Measurements from ENCODE around the gene SIGLEC7.
A peak's percentile ranks its signal among the peaks of the same experiment; 100 is the strongest.

SIGLEC7 gene

DNA sequence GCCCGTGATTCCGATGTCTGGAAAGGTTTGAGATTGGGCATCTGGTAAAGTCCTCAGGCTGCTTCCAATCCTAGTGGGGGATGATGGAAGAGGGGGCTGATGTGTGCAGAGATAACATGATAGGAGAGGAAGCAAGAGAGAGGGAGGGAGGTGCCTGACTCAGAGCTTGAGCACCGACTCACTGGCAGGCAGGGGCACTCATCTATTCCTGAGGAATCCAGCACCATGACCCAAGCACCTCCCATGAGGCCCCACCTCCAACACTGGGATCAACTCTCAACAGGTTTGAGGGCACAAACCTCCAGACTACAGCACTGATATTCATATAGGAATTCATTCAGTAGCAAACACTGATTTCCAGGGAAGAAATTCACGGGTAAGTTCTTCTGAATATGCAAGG, 23.0 kb upstream of the SIGLEC7 start:
- no peak for DNase-seq (ENCODE audit: low read depth)

DNA sequence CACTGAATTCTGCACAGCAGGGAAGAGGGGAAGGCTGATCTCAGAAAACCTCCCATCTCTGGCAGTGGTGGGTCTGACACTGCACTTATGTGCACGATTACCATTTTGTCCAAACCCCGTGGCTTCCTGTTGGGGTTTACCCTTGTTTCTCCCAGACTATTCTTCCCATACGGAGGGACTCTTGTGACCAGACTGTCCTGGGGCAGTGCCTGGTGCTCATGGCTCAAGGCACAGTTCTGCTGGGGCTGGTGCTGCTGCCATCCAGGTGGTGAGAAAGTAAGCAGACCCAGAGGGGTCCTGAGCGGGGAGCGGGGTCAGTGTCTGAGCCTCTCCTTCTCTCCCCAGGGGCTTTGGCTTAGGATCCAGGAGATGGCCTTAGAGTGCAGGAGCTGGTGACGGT, 22.5 kb upstream of the SIGLEC7 start:
- DNase-seq (ENCODE audit: low read depth): no peak

DNA sequence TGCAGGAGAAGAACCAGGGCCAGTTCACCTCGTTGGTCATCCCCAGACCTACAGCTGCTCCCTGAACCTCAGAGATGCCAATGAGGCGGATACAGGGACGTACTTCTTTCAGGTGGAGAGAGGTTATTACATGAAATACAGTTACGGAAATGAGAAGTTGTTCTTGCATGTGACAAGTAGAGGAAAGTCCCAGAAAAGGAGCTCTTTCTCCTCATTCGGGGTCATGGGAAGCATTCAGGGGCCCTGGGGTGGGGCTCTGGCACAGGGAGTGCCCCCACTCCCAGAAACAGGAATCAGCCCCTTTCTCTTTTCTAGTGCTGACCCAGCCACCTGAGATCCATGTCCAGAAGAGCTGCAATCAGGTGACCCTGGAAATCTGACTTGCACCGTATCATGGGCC, 21.9 kb upstream of the SIGLEC7 start:
- no peak for DNase-seq (ENCODE audit: low read depth)

DNA sequence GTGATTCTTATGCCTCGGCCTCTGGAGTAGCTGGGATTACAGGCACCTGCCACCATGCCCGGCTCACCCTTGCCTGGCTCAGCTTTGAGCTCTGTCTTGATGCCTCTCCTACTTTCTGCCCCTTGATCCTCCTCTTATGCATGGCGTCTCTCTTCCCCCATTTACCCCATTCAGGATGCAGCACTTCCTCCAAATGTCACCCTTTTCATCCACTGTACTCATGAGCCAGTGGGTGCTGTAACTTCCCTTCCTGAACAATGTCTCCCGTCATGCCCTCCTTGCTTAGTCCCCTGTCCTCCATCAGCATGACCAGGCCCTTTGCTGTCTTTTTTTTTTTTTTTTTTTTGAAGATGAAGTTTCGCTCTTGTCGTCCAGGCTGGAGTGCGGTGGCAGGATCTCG, 20.8 kb upstream of the SIGLEC7 start:
- DNase-seq (ENCODE audit: low read depth): no peak

DNA sequence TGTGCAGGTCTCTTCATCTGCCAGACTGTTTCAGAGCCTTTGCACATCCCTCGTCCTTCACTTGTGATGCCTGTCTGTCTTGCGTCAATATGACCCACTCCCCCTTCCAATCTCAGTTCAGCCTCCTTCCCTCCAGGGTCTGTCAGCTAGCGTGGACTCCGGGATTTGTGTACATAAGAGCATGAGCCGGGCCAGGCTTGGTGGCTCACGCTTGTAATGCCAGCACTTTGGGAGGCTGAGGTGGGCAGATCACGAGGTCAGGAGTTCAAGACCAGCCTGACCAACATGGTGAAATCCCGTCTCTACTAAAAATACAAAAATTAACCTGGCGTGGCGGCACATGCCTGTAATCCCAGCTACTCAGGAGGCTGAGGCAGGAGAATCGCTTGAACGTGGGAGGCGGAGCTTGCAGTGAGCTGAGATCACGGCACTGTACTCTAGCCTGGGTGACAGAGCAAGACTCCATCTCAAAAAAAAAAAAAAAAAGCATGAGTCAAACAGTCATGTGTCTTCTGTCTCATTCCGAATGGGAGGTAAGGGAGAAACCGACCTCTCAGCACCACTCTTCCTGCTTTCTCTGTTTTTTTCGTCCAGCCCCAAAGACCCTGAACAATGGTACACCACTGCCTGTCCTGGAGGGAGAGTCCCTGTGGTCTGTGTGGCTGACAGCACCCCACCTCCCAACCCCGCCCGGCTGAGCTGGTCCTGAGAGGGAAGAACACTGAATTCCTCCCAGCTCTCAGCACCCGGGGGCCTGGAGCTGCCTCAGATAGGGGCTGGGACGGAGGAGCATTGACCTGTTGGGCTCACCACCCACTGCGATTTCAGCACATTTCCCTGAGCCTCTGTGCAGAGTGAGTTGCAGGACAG, 19.8 kb upstream of the SIGLEC7 start:
- DNase-seq (ENCODE audit: low read depth): no peak

DNA sequence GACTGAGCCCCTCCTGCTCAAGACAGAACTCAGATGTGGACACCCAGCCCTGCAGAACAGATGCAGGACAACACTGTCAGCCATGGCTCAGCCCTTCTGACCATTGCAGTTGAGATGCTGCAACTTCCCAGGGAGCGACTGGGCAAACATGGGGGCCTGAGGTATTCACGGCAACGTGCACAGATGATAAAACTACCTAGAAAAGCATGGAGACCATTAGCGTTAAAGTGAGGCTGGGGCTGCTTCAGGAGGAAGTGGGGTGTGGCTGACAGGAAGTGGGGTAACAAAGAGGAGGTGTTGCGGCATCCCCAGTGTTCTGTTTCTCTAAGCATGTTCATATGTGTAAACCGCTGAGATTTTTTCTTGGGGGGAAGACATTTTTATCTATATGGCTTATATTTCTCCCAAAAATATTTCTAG, 18.7 kb upstream of the SIGLEC7 start:
- peak; percentile 14 for DNase-seq (ENCODE audit: low read depth)

DNA sequence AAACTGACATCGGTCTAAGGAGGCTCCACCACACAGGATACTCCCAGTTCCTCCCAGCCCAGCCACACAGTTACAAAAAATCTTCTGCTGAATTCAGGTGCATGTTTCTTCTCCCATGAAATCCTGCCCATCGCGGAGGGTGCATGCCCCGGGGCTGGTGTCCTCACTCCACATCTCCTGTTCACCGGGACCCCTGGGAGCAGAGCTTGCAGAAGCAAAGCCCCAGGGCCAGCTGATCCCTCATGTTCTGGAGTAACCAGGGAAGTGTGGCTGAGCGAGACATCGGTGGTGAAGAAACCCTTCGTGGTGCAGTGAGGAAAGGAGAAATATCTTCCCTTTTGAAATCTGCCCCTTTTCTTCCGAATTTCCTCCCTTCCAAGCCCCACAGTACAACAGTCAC, 18.3 kb upstream of the SIGLEC7 start:
- no peak for DNase-seq (ENCODE audit: low read depth)

DNA sequence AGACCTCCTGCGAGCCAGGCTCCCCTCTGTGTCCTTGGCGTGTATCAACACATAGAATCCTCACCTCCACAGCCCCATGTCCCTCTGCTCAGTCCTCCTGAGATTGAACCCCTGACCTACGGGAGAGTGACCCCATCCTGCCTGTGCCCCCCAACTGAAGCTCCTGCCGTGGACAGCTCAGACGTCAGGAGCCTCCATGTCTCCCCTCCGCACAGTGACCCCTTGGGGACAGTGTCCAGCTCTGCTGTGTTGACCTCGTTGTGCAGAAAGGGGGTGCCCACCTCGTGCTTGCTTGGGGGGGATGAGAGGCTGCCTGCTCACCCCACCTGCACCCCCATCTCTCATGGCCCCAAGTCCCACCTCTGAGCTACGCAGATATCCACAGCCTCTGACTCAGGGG, 17.9 kb upstream of the SIGLEC7 start:
- DNase-seq (ENCODE audit: low read depth): no peak

DNA sequence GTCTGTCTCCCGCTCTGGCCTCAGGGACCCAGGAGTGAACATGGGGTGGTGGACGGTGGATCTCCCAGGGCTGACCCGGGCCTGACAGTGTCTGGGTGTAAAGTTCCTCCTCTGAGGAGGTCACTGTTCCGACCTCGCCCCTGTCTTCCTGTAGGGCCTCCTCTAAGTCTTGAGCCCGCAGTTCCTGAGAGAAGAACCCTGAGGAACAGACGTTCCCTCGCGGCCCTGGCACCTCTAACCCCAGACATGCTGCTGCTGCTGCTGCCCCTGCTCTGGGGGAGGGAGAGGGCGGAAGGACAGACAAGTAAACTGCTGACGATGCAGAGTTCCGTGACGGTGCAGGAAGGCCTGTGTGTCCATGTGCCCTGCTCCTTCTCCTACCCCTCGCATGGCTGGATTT, 17.4 kb upstream of the SIGLEC7 start, which contains the start of gene SIGLEC9:
Gene SIGLEC9 (plus strand): TSS at position 178 of the 400 bp plus-strand sequence. CDS start 69 bp downstream, at position 247.
- DNase-seq (ENCODE audit: low read depth): no peak

DNA sequence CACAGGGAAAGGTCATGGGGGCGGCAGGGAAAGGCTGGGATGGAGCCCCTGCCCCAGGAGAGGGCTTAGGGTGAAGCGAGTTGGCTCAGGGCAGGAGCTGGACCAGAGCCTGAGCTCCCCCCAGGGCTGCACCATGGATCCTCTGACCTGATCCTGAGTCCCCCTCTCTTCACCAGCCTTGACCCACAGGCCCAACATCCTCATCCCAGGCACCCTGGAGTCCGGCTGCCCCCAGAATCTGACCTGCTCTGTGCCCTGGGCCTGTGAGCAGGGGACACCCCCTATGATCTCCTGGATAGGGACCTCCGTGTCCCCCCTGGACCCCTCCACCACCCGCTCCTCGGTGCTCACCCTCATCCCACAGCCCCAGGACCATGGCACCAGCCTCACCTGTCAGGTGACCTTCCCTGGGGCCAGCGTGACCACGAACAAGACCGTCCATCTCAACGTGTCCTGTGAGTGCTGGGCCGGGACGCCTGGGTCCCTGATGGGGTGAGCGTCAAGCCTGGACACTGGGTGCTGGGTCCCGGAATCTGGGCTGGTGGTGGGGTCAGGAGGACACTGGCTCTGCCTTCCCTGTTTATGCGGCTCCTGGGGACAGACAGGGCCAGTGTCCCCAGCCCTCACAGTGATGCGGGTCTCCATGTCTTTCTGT, 16.6 kb upstream of the SIGLEC7 start:
- DNase-seq (ENCODE audit: low read depth): no peak

DNA sequence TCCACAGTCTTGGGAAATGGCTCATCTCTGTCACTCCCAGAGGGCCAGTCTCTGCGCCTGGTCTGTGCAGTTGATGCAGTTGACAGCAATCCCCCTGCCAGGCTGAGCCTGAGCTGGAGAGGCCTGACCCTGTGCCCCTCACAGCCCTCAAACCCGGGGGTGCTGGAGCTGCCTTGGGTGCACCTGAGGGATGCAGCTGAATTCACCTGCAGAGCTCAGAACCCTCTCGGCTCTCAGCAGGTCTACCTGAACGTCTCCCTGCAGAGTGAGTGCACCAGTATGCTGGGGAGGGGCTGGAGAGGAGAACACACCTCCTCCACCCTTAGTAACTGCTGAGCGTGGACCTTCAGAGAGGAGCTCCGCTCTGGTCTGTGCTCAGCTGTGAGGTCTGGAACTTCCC, 15.1 kb upstream of the SIGLEC7 start:
- no peak for DNase-seq (ENCODE audit: low read depth)

DNA sequence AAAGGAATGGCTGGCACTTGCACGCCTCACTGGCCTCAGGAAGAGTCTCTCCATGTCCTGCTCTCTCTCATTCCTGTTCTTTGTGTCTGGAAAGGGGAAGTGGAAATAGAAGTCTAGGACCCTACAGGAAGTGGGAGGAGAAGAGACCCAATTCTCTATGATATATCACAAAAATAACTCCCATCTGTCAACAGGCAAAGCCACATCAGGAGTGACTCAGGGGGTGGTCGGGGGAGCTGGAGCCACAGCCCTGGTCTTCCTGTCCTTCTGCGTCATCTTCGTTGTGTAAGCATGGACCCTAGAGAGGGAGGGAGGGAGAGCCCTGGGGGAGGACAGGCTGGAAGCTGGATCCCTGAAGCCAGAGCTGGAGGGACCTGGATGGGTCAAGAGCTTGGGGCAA, 14.3 kb upstream of the SIGLEC7 start:
- no peak for DNase-seq (ENCODE audit: low read depth)

DNA sequence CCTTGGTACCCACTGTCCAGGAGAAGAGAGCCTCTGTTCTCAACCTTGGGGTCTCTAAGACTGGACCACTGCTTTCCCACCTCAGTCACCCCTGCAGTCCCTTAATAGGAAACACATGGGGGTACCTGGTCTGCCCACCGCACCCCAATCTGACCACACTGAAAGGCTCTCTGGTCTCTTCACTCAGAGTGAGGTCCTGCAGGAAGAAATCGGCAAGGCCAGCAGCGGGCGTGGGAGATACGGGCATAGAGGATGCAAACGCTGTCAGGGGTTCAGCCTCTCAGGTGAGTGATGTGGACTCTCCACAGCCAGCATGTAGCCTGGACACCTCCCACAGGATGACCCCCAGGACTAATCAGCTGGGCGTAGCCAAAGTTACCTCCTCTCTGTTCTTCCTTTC, 13.9 kb upstream of the SIGLEC7 start:
- DNase-seq (ENCODE audit: low read depth): no peak

DNA sequence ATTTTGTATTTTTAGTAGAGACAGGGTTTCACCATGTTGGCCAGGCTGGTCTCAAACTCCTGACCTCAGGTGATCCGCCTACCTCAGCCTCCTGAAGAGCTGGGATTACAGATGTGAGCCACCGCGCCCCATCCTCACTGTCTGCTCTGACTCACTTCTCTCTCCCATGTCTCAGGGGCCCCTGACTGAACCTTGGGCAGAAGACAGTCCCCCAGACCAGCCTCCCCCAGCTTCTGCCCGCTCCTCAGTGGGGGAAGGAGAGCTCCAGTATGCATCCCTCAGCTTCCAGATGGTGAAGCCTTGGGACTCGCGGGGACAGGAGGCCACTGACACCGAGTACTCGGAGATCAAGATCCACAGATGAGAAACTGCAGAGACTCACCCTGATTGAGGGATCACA, 12.4 kb upstream of the SIGLEC7 start:
- no peak for DNase-seq (ENCODE audit: low read depth)

DNA sequence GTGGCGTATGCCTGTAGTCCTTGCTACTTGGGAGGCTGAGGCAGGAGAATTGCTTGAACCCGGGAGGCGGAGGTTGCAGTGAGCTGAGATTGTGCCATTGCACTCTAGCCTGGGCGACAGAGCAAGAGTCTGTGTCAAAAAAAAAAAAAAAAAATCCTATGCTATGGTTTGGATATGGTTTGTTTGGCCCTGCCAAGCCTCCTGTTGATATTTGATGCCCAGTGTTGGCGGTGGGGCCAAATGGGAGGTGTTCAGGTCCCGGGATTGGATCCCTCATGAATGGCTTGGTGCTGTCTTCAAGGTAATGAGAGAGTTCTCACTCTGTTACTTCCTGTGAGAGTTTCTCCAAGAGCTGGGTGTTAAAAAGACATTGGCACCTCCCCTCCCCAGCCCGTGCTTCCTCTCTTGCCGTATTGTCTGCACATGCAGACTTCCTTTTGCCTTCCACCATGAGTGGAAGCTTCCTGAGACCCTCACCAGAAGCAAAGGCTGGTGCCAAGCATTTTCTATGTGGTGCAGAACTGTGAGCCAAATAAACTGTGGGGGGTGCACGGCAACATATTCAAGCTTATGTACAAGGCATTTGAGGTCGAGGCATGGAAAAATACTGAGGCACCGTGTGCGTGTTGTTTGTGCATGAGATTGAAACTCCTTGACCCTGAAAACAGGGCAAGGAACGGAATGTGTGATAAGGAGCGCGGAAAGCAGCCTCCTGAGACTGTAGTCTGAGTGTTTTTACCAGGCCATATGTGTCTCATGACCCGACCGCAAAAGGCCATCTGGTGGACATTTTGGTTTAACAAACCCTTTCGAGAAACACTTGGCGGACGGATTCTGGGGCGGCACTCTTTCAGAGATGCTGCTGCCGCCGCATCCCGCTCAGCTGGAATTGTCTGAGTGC, 10.1 kb upstream of the SIGLEC7 start:
- no peak for DNase-seq (ENCODE audit: low read depth)

DNA sequence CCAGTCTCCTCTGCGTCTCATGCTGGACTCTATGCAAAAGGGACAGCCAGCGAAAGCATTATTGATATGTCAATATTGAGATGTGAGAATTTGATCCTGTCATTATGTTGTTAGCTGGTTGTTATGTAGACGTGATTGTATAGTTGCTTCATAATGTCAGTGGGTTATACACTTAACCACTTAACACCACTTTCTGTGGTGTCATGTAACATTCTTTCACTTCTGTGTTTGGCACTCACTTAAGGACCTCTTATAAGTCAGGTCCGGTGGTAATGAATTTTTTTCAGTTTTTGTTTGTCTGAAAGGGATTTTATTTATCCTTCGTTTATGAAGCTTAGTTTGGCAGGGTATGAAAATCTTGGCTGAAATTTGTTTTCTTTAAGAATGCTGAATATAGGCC, 7.1 kb upstream of the SIGLEC7 start:
- DNase-seq (ENCODE audit: low read depth): no peak

DNA sequence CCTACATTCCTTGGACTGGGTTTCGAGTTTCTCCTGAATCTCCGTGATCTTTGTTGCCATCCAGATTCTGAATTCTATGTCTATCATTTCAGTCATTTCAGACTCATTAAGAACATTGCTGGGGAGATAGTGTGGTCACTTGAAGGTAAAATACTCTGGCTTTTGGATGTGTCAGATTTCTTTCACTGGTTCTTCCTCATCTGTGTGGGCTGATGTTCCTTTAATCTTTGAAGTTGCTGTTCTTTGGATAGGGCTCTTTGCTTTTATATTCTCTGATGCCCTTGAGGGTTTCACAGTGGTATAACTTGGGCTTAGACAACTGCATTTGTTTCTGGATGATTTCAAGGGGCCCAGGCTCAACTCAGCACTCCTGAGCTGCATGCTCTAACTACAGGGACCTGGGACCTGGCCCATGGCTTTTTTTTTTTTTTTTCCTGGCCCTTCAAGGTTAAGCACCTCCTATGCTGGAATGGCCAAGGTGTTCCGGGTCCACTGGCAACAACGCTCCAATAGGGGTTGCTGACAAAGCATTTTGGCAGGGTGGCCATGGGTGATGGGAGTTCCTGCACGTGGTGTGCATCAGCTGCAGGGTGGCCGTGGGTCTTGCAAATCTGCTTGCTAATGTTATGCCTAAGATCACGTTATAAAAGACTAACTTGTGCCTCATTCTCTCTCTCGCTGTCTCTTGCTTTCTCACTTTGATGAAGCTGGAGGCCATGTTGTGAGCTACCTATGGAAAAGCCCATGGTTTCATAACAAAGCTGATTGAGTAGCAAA, 5.9 kb upstream of the SIGLEC7 start:
- no peak for DNase-seq (ENCODE audit: low read depth)

DNA sequence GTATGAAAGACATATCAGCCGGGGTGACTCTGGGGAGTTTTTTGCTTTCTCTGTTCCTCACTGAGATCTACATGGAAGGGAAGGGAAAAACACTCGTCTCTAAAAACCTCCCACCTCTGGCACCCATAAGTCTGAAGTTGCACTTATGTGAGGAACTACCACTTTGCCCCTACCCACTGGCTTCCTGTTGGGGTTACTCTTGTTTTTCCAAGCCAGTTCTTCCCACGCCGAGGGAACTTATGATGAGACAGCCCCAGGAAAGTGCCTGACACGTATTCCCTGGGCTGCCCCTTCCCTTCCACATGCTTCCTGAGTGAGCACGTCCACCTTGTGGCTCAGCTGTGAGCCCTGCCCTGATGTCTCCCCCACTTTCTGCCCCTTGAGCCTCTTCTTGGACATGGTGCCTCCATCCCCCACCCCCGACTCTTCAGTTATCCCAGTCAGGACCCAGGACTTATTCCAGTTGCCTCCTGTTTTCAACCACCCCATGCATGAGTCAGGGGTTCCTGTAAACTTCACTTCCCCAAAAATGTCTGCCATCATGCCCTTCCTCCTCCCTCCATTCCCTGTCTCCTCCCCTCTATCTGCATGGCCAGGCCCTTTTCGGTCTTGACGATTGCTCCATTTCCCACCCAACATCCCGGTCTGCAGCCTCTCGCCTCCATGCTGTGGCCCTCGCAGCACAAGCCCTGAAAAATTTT, 5.1 kb upstream of the SIGLEC7 start:
- DNase-seq (ENCODE audit: low read depth): no peak

DNA sequence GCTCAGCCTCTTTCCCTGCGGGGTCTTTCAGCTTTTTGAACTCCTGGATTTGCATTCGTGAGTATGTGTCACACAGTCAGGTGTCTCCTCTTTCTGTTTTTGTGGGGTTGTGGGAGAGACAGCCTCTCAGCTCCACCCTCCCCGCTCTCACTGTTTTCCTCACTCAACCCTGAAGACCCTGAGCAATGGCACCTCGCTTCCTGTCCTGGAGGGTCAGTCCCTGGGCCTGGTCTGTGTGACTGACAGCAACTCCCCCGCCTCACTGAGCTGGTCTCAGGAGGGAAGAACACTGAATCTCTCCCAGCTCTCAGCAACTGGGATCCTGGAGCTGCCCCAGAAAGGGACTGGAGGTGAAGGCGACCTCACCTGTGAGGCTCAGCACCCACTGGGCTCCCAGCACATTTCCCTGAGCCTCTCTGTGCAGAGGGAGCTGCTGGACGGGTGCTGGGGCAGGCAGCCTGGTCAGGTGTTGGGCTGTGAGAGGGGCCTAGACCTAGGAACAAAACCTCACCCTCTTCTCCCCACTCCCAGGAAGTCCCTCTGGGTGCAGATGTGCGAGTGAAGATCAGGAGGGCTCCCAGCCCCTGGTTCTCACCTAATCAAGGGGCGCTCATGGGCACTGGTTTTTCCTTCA, 4.2 kb upstream of the SIGLEC7 start:
- no peak for DNase-seq (ENCODE audit: low read depth)

DNA sequence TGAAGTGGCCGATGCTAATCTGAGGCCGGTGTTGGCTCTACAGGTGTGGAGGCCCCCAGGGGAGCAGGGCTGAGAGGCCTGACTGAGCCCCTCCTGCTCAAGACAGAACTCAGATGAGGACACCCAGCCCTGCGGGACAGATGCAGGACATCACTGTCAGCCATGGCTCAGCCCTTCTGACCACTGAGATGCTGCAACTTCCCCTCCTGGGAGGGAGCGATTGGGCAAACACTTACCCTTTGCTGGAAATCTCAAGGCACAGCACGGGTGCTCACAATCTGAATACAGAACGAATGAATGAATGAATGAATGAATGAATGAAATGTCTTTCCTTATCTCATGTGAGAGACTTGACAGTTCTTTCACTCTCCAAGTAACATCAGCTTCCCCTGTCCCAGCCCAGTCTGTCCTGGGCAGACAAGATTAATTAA, 3.5 kb upstream of the SIGLEC7 start:
- DNase-seq (ENCODE audit: low read depth): no peak
